Activated CD4-positive, alpha-beta memory T cell treated with anti-CD3 and anti-CD28 coated beads for 36 hours (primary cell): Measurements from ENCODE around the gene RECQL5. TPM values are rescaled to one million over a fixed set of nuclear protein-coding genes. Genes with fewer than 3 reads are reported as not detected.

Experiments used
- CTCF ChIA-PET: fragments of 350-600 bp; sonication (Branson Sonifier 250); formaldehyde crosslinking; loops from one replicate; lab custom pipeline; 2021; ENCODE audit warnings: antibody characterized with exemption, inconsistent platforms; lab: Charles Lee
- POLR2A ChIA-PET: fragments of 350-600 bp; sonication (Branson Sonifier 250); formaldehyde crosslinking; loops from one replicate; lab custom pipeline; 2021; ENCODE audit warnings: antibody characterized with exemption; lab: Charles Lee
- DNase-seq: peaks from one replicate; pipeline ENCODE4 v3.0.0-alpha.2; 2020
- H3K27ac Mint-ChIP-seq: one replicate; pipeline ENCODE4 v1.8.0; 2021; ENCODE audit warnings: mixed read lengths
- H3K27me3 Mint-ChIP-seq: one replicate; pipeline ENCODE4 v1.8.0; 2021; ENCODE audit warnings: mixed read lengths
- H3K36me3 Mint-ChIP-seq: one replicate; pipeline ENCODE4 v1.8.0; 2021; ENCODE audit warnings: mixed read lengths
- H3K4me1 Mint-ChIP-seq: one replicate; pipeline ENCODE4 v1.8.0; 2021; ENCODE audit warnings: low read depth, mixed read lengths
- H3K4me3 Mint-ChIP-seq: one replicate; pipeline ENCODE4 v1.8.0; 2021; ENCODE audit warnings: mild to moderate bottlenecking, mixed read lengths
- H3K9me3 Mint-ChIP-seq: one replicate; pipeline ENCODE4 v1.8.0; 2021; ENCODE audit warnings: mixed read lengths
- intact Hi-C: fragments of 100-400 bp; cut with micrococcal nuclease; formaldehyde crosslinking; loops from one replicate; pipeline ENCODE4 v1.15.1; 2023
- total RNA-seq, 2 experiments: library from RNA; stranded (reverse); gene quantifications; one replicate each; pipeline ENCODE4 v1.2.3, GENCODE V29; 2021

RECQL5 gene
- total RNA-seq, 2 experiments from 2014 or later: 27.7 to 31.3 TPM

GRCh38 chr17:75695141-75695829 is 28.3 kb upstream of the RECQL5 start:
- intact Hi-C loops: no loop called here
- Mint-ChIP-seq H3K9me3 (no peaks in the 10 kb centered on the region), H3K4me1 (peaks cover 19% of the 10 kb centered on the region), H3K36me3 (peaks cover 28% of the 10 kb centered on the region), H3K27me3 (no peaks in the 10 kb centered on the region), H3K27ac (no peak overlapping the region), H3K4me3 (no peak overlapping the region)
- ChIA-PET POLR2A (no interaction called here), CTCF (interaction anchor here (2.4 kb wide), 1 partner anchor 53 kb away, joined by 9 read pairs; no protein-coding TSS in a partner anchor)
- DNase-seq: no peak

- intact Hi-C loops: no loop called here
- H3K36me3 Mint-ChIP-seq: peaks cover 23% of the 10 kb centered on the region
- DNase-seq: no peak
- H3K27ac Mint-ChIP-seq: no peak overlapping the region
- peaks cover 25% of the 10 kb centered on the region for H3K4me1 Mint-ChIP-seq
- no peak overlapping the region for H3K4me3 Mint-ChIP-seq
- POLR2A ChIA-PET: no interaction called here
- H3K27me3 Mint-ChIP-seq: no peaks in the 10 kb centered on the region
- no peaks in the 10 kb centered on the region for H3K9me3 Mint-ChIP-seq
- CTCF ChIA-PET: interaction anchor here (0.7 to 2.4 kb wide), 2 partner anchors 54 to 55 kb away, joined by 3 to 9 read pairs; no protein-coding TSS in a partner anchor
These were observed 27.6 kb upstream of the RECQL5 start for GRCh38 chr17:75694536-75694935.

GRCh38 chr17:75693500-75694481 is 26.8 kb upstream of the RECQL5 start:
- Mint-ChIP-seq H3K4me3 (no peak overlapping the region), H3K9me3 (no peaks in the 10 kb centered on the region), H3K36me3 (peaks cover 21% of the 10 kb centered on the region), H3K27me3 (no peaks in the 10 kb centered on the region), H3K4me1 (peaks cover 33% of the 10 kb centered on the region), H3K27ac (no peak overlapping the region)
- ChIA-PET CTCF (interaction anchor here (0.7 to 2.4 kb wide), 2 partner anchors 54 to 56 kb away, joined by 3 to 9 read pairs; no protein-coding TSS in a partner anchor), POLR2A (no interaction called here)
- intact Hi-C loops: no loop called here
- DNase-seq: no peak

- Mint-ChIP-seq H3K4me1 (peaks cover 41% of the 10 kb centered on the region), H3K27ac (no peak overlapping the region), H3K36me3 (peaks cover 22% of the 10 kb centered on the region), H3K4me3 (no peak overlapping the region), H3K27me3 (no peaks in the 10 kb centered on the region), H3K9me3 (no peaks in the 10 kb centered on the region)
- intact Hi-C loops: no loop called here
- CTCF ChIA-PET: interaction anchor here (1.2 to 2.4 kb wide), 2 partner anchors 55 to 60 kb away, joined by 4 to 9 read pairs; partner anchors contain the start of gene SMIM5
- POLR2A ChIA-PET: no interaction called here
- DNase-seq: no peak
These were observed 26.0 kb upstream of the RECQL5 start for GRCh38 chr17:75692976-75693375.

- DNase-seq: no peak
- POLR2A ChIA-PET: no interaction called here
- no peaks in the 10 kb centered on the region for H3K27me3 Mint-ChIP-seq
- no peaks in the 10 kb centered on the region for H3K9me3 Mint-ChIP-seq
- no peak overlapping the region for H3K4me3 Mint-ChIP-seq
- peak overlapping the region; percentile 79 for H3K27ac Mint-ChIP-seq
- CTCF ChIA-PET: interaction anchor here (1.2 kb wide), 1 partner anchor 59 kb away, joined by 4 read pairs; the partner anchor contains the start of gene SMIM5
- H3K36me3 Mint-ChIP-seq: peaks cover 17% of the 10 kb centered on the region
- intact Hi-C loops: no loop called here
- peaks cover 46% of the 10 kb centered on the region for H3K4me1 Mint-ChIP-seq
These were observed 25.1 kb upstream of the RECQL5 start for GRCh38 chr17:75691801-75692626.

GRCh38 chr17:75691371-75691791 is 24.4 kb upstream of the RECQL5 start:
- Mint-ChIP-seq H3K4me1 (peaks cover 51% of the 10 kb centered on the region), H3K27ac (peak overlapping the region; percentile 79), H3K27me3 (no peaks in the 10 kb centered on the region), H3K4me3 (no peak overlapping the region), H3K9me3 (no peaks in the 10 kb centered on the region), H3K36me3 (peaks cover 17% of the 10 kb centered on the region)
- ChIA-PET POLR2A (no interaction called here), CTCF (no interaction called here)
- peak; percentile 76 for DNase-seq
- intact Hi-C loops: no loop called here

GRCh38 chr17:75689441-75689873 is 22.5 kb upstream of the RECQL5 start:
- POLR2A ChIA-PET: no interaction called here
- intact Hi-C loops: loop anchor here (2.0 kb wide), 1 partner anchor 15 kb away; no protein-coding TSS in a partner anchor
- peak overlapping the region; percentile 78 for H3K27ac Mint-ChIP-seq
- H3K27me3 Mint-ChIP-seq: no peaks in the 10 kb centered on the region
- H3K4me3 Mint-ChIP-seq: no peak overlapping the region
- H3K4me1 Mint-ChIP-seq: peaks cover 64% of the 10 kb centered on the region
- H3K36me3 Mint-ChIP-seq: peaks cover 14% of the 10 kb centered on the region
- no peaks in the 10 kb centered on the region for H3K9me3 Mint-ChIP-seq
- CTCF ChIA-PET: interaction anchor here (0.6 to 5.0 kb wide), 2 partner anchors 59 to 1073 kb away, joined by 3 to 31 read pairs; no protein-coding TSS in a partner anchor
- peak; percentile 60 for DNase-seq

- Mint-ChIP-seq H3K27ac (peak overlapping the region; percentile 78), H3K4me3 (no peak overlapping the region), H3K4me1 (peaks cover 75% of the 10 kb centered on the region), H3K27me3 (no peaks in the 10 kb centered on the region), H3K9me3 (no peaks in the 10 kb centered on the region), H3K36me3 (peaks cover 10% of the 10 kb centered on the region)
- ChIA-PET POLR2A (no interaction called here), CTCF (interaction anchor here (0.7 to 5.0 kb wide), 4 partner anchors 55 to 65 kb away, joined by 3 to 31 read pairs (median 4); partner anchors contain the start of gene SMIM5)
- intact Hi-C loops: loop anchor here (2.0 kb wide), 1 partner anchor 14 kb away; no protein-coding TSS in a partner anchor
- peak; percentile 27 for DNase-seq
These were observed 21.4 kb upstream of the RECQL5 start for GRCh38 chr17:75688209-75688825.

- no peak overlapping the region for H3K27ac Mint-ChIP-seq
- DNase-seq: no peak
- H3K4me1 Mint-ChIP-seq: peaks cover 59% of the 10 kb centered on the region
- no peaks in the 10 kb centered on the region for H3K27me3 Mint-ChIP-seq
- peaks cover 3% of the 10 kb centered on the region for H3K36me3 Mint-ChIP-seq
- ChIA-PET POLR2A (no interaction called here), CTCF (interaction anchor here (1.4 to 5.0 kb wide), 2 partner anchors 63 to 68 kb away, joined by 5 to 31 read pairs; no protein-coding TSS in a partner anchor)
- intact Hi-C loops: no loop called here
- H3K9me3 Mint-ChIP-seq: no peaks in the 10 kb centered on the region
- no peak overlapping the region for H3K4me3 Mint-ChIP-seq
These were observed 18.5 kb upstream of the RECQL5 start for GRCh38 chr17:75685499-75685898.

- no peak overlapping the region for H3K27ac Mint-ChIP-seq
- H3K4me3 Mint-ChIP-seq: no peak overlapping the region
- no peak for DNase-seq
- H3K27me3 Mint-ChIP-seq: no peaks in the 10 kb centered on the region
- H3K4me1 Mint-ChIP-seq: peaks cover 54% of the 10 kb centered on the region
- peaks cover 3% of the 10 kb centered on the region for H3K36me3 Mint-ChIP-seq
- intact Hi-C loops: no loop called here
- POLR2A ChIA-PET: no interaction called here
- CTCF ChIA-PET: interaction anchor here (1.4 to 5.0 kb wide), 3 partner anchors 63 to 69 kb away, joined by 5 to 31 read pairs (median 7); no protein-coding TSS in a partner anchor
- H3K9me3 Mint-ChIP-seq: no peaks in the 10 kb centered on the region
These were observed 18.0 kb upstream of the RECQL5 start for GRCh38 chr17:75684924-75685323.
